IMR-90 (cell line): ENCODE measurements around the gene CENPN.

Experiments
- CHD1 ChIP-seq: IDR thresholded peaks from 2 replicates; pipeline ENCODE4 v1.6.1; 2012; ENCODE audit warnings: low read depth, low read length, improper control_type of control experiment
- CTCF ChIP-seq: conservative IDR thresholded peaks from 2 replicates; pipeline ENCODE4 v1.5.1; 2012; ENCODE audit warnings: mild to moderate bottlenecking, low read depth, low read length, improper control_type of control experiment
- POLR2A ChIP-seq: IDR thresholded peaks from 2 replicates; pipeline ENCODE4 v1.6.1; 2012; ENCODE audit warnings: mild to moderate bottlenecking, low read depth, low read length
- RAD21 ChIP-seq: IDR thresholded peaks from 2 replicates; pipeline ENCODE4 v1.6.1; 2012; ENCODE audit warnings: low read length, improper control_type of control experiment

GRCh38 chr16:81000873-81001272 is 6.1 kb upstream of the CENPN start:
- TF ChIP-seq POLR2A (no peak), CTCF (no peak), RAD21 (no peak), CHD1 (no peak)
